Panc1 (cell line): Measurements from ENCODE around the gene RPS6KB2.

ENCODE experiments used
- CTCF ChIP-seq: fragments of 450-650 bp; IDR thresholded peaks from 2 replicates; pipeline ENCODE4 v1.5.1; 2017; ENCODE audit warnings: mild to moderate bottlenecking
- POLR2AphosphoS5 ChIP-seq: IDR thresholded peaks from 2 replicates; pipeline ENCODE4 v1.6.1; 2012; ENCODE audit warnings: mild to moderate bottlenecking, low read depth, low read length, moderate library complexity

- TF ChIP-seq POLR2AphosphoS5 (0 out of 2 replicates have a peak, but pooled peaks have one; percentile 4), CTCF (no peak)
Measured at GRCh38 chr11:67410984-67411784, 17.1 kb upstream of the RPS6KB2 start.
